SKM-1 treated with dmso at 0.1 percent for 144 hours (cell line): ENCODE data around the gene AP3D1.
"Not testable (repeated sequence)": the region's sequence is repeated elsewhere in the genome, so short reads cannot be mapped to it uniquely, and the experiment has no call there.

Experiments
- DNase-seq: peaks from one replicate; lab custom pipeline; 2025; ENCODE audit not compliant: unreplicated experiment; lab: John Stamatoyannopoulos, UW

Gene AP3D1

DNA sequence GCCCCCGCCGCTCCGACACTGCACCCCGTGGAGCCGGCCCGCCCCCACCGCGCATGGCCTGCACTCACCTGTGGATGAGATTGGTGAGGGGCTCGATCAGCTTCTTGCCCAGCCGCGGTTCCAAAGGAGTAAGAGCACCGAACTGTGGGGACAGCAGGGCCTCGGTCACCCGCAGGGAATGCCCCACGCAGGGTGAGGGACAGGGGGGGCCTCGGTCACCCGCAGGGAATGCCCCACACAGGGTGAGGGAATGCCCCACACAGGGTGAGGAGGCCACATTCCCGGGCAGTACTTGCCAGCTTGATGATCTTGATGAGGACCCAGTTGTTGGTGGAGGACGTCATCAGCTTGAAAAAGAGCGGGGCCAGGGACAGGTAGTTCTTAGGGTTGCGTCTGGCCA, 22.3 kb downstream of the AP3D1 start:
- no peak for DNase-seq

DNA sequence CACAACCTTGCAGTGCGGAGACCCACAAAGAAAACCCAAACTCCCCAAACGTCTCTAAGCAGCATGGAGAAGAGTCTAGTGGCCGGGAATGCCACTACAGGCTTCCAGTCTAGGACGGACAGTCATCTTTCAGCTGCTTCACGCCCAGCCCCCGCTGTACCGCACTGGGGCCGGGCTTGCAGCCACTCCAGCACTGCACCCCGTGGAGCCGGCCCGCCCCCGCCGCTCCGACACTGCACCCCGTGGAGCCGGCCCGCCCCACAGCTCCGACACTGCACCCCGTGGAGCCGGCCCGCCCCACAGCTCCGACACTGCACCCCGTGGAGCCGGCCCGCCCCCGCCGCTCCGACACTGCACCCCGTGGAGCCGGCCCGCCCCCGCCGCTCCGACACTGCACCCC, 23.1 kb downstream of the AP3D1 start:
- not testable (repeated sequence) for DNase-seq

DNA sequence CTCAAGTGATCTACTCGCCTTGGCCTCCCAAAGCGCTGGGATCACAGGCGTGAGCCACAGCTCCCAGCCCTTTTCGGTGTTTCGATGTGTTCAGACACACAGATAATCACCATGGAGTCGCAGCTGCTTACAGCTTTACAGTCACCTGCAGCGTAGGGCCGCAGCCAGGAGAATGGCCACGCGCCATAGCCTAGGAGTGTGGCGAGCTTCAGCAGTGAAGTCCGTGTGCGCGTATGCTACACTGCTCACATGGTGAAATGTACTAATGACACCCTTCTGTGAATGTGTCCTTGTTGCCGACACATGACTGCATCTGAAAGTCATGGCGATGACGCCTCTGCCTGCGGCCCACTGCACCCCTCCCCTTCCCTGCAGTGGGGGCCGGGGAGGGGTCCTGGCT, 23.6 kb downstream of the AP3D1 start:
- DNase-seq = no peak

DNA sequence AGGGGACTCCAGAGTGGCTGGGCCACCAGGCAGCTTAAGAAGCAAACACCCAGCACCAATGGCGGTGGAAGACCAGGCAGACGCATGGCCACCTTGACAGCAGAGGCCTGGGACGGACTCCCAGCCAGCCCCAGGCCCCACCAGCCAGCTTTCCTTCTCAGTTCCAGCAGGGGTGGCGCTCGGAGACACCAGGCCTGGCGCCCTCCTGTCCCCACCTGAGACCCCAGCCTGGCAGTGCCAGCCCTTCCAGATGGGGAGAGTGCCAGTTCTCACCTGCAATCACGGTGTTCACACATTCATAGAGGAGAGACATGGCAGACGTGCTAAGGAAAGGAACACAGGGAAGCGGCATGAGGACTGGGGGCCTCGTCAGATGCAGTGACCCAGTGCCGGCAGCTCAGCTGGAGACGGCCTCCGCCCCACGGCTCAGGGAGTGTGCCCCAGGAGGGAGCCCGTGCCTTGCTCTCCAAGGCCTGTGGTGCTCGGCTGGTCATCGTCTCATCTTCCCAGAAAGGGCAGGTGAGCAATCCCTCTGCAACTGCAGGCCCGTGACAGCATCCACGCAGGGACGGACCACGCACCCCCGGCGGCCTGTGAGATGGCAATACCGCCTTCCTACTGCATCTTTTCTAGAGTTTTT, 24.4 kb downstream of the AP3D1 start:
- DNase-seq = no peak

DNA sequence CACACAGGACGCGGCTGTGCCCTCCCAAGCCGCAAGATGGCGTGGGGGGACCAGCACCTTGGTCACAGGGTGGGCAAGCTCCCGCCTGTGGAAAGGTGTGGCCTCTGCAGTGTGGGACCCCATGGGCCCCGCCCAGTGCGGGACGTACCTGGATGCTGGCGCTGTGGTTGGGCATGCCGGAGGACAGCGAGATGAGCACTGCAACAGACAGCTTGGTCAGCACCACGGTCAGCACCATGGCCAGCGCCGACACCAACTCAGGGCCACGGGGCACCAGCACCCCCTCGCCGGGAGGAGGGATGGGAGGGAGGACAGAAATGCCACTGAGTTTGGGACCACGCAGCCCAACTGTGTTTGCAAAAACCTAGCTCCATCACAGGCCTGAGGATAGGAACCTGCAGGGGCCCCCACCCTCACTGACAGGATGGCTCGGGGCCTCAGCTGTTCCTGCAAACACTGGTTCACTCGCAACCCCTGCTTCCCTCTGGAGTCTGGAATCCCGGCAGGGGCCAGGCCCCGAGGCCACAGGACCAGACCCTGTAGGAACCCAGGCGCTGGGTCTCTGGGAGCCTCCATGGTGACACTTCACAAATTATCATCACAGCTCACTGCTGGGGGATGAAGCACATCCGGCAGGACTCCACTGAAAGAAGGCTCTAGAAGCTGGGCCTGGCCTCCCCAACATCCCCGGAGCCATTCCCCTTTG, 27.5 kb downstream of the AP3D1 start:
- DNase-seq = no peak

DNA sequence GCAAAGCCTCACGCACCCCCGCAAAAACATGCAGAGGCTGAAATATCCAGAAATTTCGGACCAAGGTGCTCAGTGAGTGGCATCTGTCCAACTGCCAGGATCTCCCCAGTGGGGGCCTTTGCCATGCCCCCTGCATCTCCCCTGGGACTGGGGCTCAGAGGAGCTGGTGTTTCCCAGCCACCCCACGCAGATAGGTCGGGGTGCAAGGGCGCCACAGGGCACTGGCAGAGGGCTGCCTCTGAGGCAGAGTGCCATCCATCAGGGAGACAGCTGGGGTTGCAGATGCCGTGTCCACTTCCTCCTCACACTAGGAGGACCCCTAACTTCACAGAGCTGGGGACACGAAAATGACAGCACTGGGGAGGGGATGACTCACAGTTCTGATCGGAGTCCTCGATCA, 28.4 kb downstream of the AP3D1 start:
- DNase-seq = no peak

DNA sequence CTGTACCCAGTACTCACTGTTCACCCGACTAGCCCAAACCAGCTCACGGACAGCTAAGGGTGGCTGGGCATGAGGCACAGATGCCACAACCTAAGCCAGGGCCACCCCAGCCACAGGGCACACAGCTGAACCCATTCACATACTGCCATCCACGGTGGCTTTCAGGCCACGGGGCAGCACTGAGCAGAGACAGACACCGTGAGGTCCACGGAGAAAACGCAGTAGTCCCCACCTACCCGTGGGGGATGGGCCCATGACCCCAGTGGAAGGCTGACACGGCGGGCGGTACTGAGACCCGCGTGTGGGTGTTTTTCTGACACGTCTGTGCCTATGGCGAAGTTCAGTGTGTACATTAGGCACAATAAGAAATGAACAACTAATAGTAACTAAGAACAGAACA, 29.1 kb downstream of the AP3D1 start:
- DNase-seq = no peak

DNA sequence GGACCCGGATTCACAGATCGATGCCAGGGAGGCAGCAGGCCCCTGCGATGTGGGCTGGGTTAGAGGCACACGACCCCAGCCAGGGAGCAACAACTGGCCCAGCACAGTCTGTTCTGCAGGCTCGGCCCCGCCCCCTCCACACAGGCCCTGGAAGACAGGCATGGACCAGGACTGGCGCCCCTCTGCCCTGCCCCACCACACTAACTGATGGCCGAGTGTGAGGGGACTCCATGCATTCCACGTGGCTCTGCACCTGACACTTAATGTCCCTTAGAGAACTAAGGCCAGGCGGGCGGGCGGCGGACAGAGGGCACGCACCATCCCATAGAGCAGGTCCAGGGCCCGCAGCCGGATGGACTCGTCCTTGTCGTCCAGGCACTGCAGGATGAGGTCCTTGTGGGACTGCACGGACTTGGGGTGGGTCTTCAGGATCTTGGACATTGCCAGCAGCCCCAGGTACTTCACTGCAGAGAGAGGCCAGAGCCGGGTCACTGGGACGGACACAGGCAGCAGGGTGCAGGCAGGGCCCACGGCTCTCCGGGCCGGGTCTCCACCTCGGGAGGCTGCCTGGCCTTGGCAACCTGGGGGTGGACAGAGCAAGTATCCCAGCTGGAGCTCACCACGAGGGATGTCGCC, 29.8 kb downstream of the AP3D1 start:
- no peak for DNase-seq

DNA sequence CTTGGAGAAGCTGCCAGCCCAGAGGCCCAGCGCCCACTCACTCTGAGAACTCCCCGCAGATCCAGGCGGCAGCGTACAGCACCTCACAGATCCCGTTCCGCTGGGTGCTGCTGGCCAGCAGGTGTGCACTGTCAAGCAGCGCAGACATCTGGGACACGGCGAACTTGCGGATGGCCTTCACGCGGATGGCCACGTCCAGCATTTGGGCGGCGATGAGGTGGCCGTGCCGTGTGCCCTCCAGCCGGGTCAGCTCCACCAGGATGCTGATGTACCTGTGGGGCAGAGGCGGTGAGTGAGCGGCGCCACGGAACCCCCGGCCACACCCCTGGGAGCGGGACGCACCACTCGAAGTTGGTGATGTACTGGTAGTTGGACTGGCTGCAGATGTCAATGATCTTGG, 30.5 kb downstream of the AP3D1 start:
- no peak for DNase-seq

DNA sequence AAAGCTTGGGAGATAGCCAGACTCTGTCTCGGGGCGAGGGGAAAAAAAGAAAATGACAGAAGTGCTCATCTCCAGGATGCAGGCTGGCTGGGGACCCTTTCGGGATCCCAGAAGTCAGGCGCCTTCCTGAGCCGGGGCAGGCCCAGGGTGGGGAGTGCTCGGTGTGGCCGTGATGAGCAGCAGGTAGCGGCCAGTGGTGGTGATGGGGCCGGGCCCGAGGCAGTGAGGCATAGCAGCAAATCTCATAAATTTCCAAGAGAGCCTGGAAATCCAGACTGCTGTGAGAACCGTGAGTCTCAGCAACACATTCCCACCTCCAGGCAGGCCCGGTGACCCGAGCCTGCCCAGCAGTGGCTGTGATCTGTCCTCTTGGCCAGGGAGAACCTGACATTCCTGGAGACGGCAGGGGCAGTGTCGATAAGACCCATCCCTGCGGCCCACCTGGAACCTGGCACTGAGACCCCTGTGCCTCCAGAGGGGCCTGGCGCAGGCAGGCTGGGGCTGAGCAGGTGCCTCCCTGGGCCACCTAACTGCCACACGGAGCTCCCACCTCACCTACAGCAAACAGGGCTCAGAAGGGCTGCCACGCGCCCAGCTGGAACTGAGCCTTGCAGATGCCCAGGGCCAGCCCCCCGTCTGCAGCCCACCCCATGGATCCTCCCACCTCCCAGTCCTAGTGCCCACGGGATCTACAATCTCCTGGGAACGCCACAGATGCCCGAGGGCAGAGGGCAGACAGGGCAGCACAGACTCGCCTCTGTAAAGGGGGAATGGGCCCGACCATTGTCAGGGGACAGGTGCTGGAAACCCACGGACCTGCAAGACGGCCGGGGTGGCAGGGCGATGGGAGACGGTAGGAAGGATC, 31.2 kb downstream of the AP3D1 start:
- no peak for DNase-seq

DNA sequence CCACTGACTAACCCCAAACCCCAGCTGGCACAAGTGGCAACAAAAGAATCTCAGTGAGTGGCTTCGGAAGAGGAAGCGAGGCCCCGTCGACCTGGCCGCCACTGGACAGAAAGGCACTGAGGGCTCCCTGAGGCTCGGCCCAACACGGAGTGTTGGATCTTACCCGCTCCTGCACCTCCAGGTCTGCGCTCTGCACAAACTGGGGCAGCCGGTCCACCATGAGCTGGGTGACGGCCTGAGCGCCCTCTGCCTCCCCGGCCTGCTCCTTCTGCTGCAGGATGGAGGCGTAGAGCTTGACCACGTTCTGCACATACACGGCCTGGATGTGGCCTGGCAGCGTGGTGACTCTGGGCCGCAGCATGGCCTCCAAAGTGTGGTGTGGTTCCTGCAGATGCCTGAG, 32.9 kb downstream of the AP3D1 start:
- DNase-seq = no peak

DNA sequence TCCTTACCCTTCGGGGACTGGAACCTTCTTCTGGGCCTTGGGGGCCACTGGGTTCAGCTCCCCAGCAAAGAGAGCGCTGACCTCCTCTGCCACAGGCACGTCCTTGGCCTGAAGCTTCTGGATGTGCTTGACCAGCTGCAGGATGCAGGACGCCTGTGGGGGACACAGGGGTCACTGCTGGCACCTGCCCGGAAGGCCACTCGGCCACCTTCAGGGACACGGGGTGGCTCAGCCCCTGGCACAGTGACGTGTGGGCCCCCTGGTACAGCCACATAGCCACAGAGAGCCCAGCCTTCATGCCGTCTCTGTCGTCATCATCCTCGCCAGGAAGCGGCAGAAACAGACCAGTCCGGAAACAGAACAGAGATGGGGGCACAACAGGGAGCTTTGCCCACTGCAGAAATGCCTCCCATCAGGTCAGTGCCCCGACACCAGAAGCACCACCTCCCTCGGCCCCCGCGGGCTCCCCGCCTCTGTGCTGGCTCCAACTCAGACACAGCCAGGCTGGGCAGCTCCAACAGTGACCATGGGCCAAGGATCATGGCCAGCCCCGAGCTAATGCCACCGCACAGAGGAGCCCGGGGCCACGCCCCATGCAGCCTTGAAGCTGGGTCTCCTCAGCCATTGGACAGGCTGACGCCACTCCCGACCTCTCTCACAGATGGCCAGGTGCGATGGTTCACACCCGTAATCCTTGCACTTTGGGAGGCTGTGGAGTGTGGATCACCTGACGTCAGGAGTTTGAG, 34.0 kb downstream of the AP3D1 start:
- no peak for DNase-seq

DNA sequence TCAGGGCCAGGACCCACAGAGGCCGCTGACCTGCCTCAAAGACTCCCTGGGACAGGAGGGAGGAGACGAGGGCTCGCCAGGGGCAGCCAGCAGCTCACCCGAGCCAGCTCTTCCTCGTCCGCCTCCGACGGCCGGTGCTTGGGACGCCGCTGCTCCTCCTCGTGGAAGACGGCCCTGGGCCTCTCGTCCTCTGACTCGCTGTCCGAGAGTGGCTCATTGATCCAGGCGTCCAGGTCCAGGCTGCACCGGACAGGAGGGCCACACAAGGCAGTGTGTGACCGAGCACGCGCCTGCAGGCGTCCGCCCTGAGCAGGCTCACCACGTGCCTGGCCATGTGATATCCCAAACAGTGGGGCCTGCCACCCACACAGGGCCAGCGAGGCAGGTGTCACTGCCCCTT, 34.9 kb downstream of the AP3D1 start:
- no peak for DNase-seq

DNA sequence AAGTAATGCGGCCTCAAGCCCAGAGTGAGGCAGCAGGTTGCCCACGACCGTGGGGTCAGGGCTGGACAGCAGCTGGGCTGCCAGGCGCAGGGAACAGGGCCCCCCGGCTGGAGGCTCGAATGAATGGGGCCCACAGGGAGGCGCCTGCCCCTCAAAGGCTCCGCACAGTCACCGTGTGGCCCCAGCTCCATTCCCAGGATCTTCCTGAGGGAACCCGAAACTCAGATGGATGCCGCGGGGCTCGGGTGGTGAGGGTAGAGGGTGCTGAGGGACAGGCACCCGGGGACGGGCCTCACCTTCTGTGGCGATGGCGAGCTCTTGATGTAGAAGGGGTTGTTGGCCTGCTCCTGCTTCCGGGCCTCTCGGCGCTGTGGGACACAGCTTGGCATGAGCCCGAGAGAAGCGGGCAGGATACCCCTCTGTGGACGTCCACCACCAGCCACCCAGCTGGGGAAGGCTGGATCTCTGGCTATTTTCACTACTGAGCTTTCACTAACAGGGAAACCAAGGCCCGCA, 35.4 kb downstream of the AP3D1 start:
- no peak for DNase-seq

DNA sequence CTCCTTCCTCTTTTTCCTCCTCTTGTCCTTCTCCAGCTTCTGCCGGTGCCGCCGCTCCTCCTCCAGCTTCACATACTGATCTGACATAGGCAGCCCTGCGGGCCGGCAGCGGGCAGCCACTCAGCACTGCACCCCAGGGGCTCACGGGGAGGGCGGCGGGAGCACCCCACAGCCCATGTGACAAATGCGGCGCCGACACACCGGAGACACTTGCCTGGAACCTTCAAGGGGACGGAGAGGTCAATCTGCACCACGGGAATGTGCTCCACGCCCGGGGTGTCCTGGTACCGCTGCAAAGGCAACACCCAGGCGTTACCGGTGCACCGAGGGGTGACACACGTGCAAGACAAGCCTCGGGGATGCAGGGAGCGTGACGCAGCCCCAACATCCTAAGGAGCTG, 36.0 kb downstream of the AP3D1 start:
- no peak for DNase-seq

DNA sequence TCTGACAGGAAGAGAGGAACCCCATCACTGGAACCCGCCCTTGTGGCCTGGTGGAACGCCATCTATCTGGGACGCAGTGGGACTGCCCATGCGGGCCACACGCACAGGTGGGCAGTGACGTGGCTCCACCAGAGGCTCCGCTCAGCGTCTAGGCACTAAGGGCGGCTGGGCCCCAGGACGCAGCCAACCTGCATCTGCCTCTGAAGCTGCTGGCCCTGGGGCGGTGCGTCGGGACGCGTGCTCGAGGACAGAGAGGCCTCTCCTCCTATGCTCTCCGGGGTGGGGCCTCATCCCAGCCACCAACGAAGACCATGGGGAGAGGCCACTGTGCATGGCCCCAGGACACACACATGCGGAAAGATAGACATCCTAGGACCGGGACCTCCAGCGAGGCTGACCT, 36.5 kb downstream of the AP3D1 start:
- DNase-seq = no peak

DNA sequence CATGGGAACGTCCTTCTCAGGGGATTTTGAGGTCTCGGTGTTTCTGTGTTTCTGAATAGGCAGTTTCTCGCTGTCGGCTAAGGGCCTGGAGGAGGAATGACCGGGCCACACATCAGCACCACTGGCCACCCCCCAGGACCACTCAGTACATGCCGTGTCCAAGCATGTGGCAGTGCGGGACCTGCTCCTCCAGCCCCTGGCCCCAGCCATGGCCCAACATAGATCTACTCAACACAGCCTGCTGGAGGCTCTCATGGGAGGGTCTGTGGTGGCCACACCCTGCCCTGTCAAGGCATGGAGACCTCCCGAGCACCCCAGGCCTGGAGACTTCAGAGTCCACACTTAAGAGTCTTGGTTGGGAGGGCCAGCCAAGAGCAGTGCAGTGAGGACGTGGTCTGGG, 37.1 kb downstream of the AP3D1 start:
- DNase-seq = no peak

DNA sequence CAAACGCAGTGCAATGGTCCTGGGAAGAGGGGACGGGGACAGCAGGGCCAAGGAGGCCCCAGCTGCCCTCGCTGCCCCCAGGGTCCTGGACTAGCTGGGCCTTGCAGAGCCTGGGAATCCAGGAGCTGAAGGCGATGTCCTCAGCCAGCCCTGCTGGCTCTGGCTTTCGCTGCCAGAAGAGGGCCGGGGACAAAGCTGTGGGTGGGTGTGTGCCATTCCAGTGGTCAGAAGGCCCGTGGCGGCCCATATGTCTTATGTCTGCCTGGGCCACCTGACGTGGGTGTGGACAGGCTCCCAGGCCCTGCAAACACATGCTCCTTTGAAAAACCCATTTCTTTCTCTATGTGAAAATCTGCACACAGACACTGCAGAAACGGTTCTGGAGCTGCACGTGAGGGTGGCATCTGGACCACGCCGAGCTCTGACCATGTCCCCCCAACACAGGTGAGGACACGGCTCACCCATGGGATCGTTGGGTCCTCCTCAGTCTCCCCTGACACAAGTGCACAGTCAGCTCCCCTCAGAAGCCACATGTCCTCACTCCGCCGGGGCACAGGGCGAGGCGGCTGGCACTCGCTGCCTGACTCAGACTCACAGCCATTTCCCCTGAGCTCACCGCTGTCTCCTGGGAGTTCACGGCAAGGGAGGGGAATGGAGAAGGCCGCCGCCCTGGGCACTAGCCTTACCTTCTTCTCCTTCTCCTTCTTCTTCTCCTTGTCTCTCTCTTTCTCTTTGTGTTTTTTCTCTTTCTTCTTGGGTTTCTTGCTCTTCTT, 37.7 kb downstream of the AP3D1 start:
- DNase-seq = no peak

DNA sequence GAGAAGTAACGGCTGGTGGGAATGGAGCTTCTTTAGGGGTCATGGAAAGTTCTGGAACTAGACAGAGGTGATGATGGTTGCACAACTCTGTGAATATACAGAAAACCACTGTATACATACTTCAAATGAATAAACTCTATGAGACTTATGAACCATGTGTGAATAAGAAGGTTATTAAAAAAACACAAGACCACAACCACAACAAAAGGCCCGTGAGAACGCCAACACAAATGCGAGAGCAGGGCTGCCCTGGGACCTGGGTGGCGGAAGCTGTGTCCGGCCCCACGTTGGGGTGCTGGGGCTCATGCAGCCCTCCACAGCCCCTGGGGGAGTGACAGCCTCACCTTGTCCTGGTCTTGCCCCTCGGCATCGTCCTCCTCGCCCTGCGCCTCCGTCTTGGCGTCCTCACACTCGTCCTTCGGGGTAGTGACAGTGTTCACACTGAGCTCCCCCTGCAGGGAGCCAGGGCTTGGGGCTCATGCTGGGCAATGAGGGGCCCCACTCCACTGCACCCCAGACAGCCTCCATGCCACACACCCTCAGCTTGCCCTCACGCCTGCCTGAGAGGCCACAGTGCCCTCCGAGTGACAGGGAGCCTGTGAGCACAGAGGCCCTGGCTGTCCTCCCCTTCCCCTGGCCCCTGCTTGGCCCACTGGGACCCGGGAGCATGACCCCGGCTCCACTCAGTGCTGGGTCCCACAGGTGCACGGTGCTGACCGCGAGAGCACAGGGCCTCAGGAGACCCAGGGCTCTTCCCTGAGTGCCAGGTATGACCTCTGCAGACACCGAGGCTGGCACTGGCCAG, 38.6 kb downstream of the AP3D1 start:
- DNase-seq = no peak
